IMR-90 (cell line): Measurements from ENCODE around the gene SYPL2. TPM values are rescaled to one million over a fixed set of nuclear protein-coding genes. Genes with fewer than 3 reads are reported as not detected.
"Not testable (repeated sequence)": the region's sequence is repeated elsewhere in the genome, so short reads cannot be mapped to it uniquely, and the experiment has no call there.

Experiments
- ATAC-seq: fragments of 200-7000 bp; cut with Tn5 transposase; 2 replicates; pipeline ENCODE4 v1.9.1; 2020; ENCODE audit warnings: low read depth, mild to moderate bottlenecking, moderate library complexity
- BruUV-seq: library from RNA; stranded (reverse); fragments of 400-500 nt; replicated peaks from 2 replicates; lab custom pipeline; 2021; lab: Mats Ljungman, UMichigan
- CTCF ChIA-PET: fragments of 300-600 bp; formaldehyde crosslinking; extraction: SDS; loops from one replicate; lab custom pipeline; 2021; ENCODE audit warnings: antibody characterized with exemption; lab: Yijun Ruan, JAX
- POLR2A ChIA-PET: fragments of 300-600 bp; sonication (Branson Sonifier 250); formaldehyde crosslinking; loops from one replicate; lab custom pipeline; 2022; ENCODE audit warnings: antibody characterized with exemption; ENCODE audit not compliant: unreplicated experiment; lab: Charles Lee
- DNase-seq: peaks from one replicate; pipeline ENCODE4 v3.0.0; 2013
- H2AFZ ChIP-seq: replicated peaks from 2 replicates; pipeline ENCODE3; 2013; ENCODE audit warnings: low read length, mild to moderate bottlenecking; ENCODE audit not compliant: poor library complexity
- H2AK5ac ChIP-seq: 2 replicates; pipeline ENCODE4 v1.6.1; 2013; ENCODE audit warnings: low read depth, low read length, inconsistent platforms
- H2AK9ac ChIP-seq: replicated peaks from 2 replicates; pipeline ENCODE3; 2013; ENCODE audit warnings: mild to moderate bottlenecking, low read depth, low read length, moderate library complexity; ENCODE audit not compliant: poor library complexity
- H2BK120ac ChIP-seq: 2 replicates; pipeline ENCODE4 v1.6.1; 2013; ENCODE audit warnings: low read depth, low read length, inconsistent platforms
- H2BK15ac ChIP-seq: 3 replicates; pipeline ENCODE4 v1.6.1; 2013; ENCODE audit warnings: low read depth, low read length, inconsistent platforms
- H2BK20ac ChIP-seq: 2 replicates; pipeline ENCODE4 v1.6.1; 2013; ENCODE audit warnings: low read depth, mild to moderate bottlenecking, inconsistent platforms, low read length, moderate library complexity
- H2BK5ac ChIP-seq: 2 replicates; pipeline ENCODE4 v1.6.1; 2013; ENCODE audit warnings: mild to moderate bottlenecking, low read depth, low read length, inconsistent platforms; ENCODE audit not compliant: poor library complexity, severe bottlenecking
- H3K14ac ChIP-seq: replicated peaks from 2 replicates; pipeline ENCODE4 v1.6.1; 2013; ENCODE audit warnings: low read depth, low read length, inconsistent platforms
- H3K18ac ChIP-seq: 2 replicates; pipeline ENCODE4 v1.6.1; 2013; ENCODE audit warnings: low read depth, low read length, control low read depth
- H3K23ac ChIP-seq: 2 replicates; pipeline ENCODE4 v1.6.1; 2013; ENCODE audit warnings: low read depth, low read length, inconsistent platforms
- H3K27ac ChIP-seq: 2 replicates; pipeline ENCODE4 v1.5.1; 2013; ENCODE audit warnings: mild to moderate bottlenecking, control low read depth, low read length; ENCODE audit not compliant: insufficient read depth
- H3K27me3 ChIP-seq: 2 replicates; pipeline ENCODE4 v1.6.1; 2013; ENCODE audit warnings: low read length; ENCODE audit not compliant: control insufficient read depth, insufficient read depth
- H3K36me3 ChIP-seq: 2 replicates; pipeline ENCODE4 v1.6.1; 2013; ENCODE audit warnings: low read length, mixed read lengths; ENCODE audit not compliant: control insufficient read depth, insufficient read depth
- H3K4ac ChIP-seq: 2 replicates; pipeline ENCODE4 v1.6.1; 2013; ENCODE audit warnings: low read depth, low read length, inconsistent platforms
- H3K4me1 ChIP-seq: 2 replicates; pipeline ENCODE4 v1.6.1; 2013; ENCODE audit warnings: low read length, mixed read lengths; ENCODE audit not compliant: control insufficient read depth, insufficient read depth
- H3K4me2 ChIP-seq: 2 replicates; pipeline ENCODE4 v1.6.1; 2013; ENCODE audit warnings: low read depth, mild to moderate bottlenecking, control low read depth, low read length, moderate library complexity
- H3K4me3 ChIP-seq: 2 replicates; pipeline ENCODE4 v1.5.1; 2013; ENCODE audit warnings: low read depth, mild to moderate bottlenecking, control low read depth, low read length, moderate library complexity; ENCODE audit not compliant: insufficient read depth
- H3K56ac ChIP-seq: 2 replicates; pipeline ENCODE4 v1.6.1; 2013; ENCODE audit warnings: low read length, inconsistent platforms; ENCODE audit not compliant: insufficient read depth; ENCODE audit errors: extremely low read depth
- H3K79me1 ChIP-seq, 2 experiments: 2 replicates each; pipeline ENCODE4 v1.6.1; 2013; ENCODE audit warnings: low read length in 2 of 2, inconsistent platforms in 1 of 2, low read depth in 1 of 2
- H3K9ac ChIP-seq: 2 replicates; pipeline ENCODE4 v1.6.1; 2013; ENCODE audit warnings: low read depth, low read length, control low read depth
- H3K9me1 ChIP-seq: 2 replicates; pipeline ENCODE4 v1.6.1; 2013; ENCODE audit warnings: low read length, inconsistent platforms; ENCODE audit not compliant: insufficient read depth
- H3K9me3 ChIP-seq: 2 replicates; pipeline ENCODE4 v1.6.1; 2013; ENCODE audit warnings: low read length; ENCODE audit not compliant: control insufficient read depth, insufficient read depth
- H4K20me1 ChIP-seq: 2 replicates; pipeline ENCODE4 v1.6.1; 2013; ENCODE audit warnings: low read length, inconsistent platforms; ENCODE audit not compliant: insufficient read depth
- H4K5ac ChIP-seq: 2 replicates; pipeline ENCODE4 v1.6.1; 2013; ENCODE audit warnings: mild to moderate bottlenecking, low read depth, low read length, control low read depth
- H4K8ac ChIP-seq, 2 experiments: 2 replicates each; pipeline ENCODE4 v1.6.1; 2013; ENCODE audit warnings: low read depth in 2 of 2, low read length in 2 of 2, control low read depth in 1 of 2, inconsistent platforms in 1 of 2
- H4K91ac ChIP-seq: 2 replicates; pipeline ENCODE4 v1.6.1; 2013; ENCODE audit warnings: low read depth, low read length, inconsistent platforms; ENCODE audit not compliant: insufficient read depth
- WGBS, 2 experiments: methylation state at CpG; one replicate each; pipeline versions ENCODE4 v1.1.5 to v1.1.7; 2013; ENCODE audit warnings: missing lambda C conversion rate in 2 of 2; ENCODE audit not compliant: insufficient read length in 1 of 2; ENCODE audit errors: extremely low coverage in 2 of 2; 5-methylcytosine and 5-hydroxymethylcytosine counted together
- dilution Hi-C: fragments of 300-500 bp; cut with HindIII; formaldehyde crosslinking; loops from one replicate; pipeline ENCODE4 v1.14.3; 2018; ENCODE audit warnings: low sequenced_read_pairs; ENCODE audit not compliant: unreplicated experiment
- in situ Hi-C: fragments of 300-500 bp; cut with MboI; formaldehyde crosslinking; loops from 3 replicates; pipeline ENCODE4 v1.14.3; 2019; ENCODE audit warnings: low sequenced_read_pairs, inconsistent platforms, mixed read lengths
- intact Hi-C: fragments of 100-400 bp; cut with micrococcal nuclease; formaldehyde crosslinking; loops from 2 replicates; pipeline ENCODE4 v1.10.0; 2022
- polyA plus RNA-seq, 3 experiments: library from polyadenylated mRNA; depleted of rRNA; stranded (reverse); fragments of >200 nt; gene quantifications; 2 replicates each; pipeline ENCODE4 v1.2.3, GENCODE V29; 2012; ENCODE audit warnings: low replicate concordance in 1 of 3
- total RNA-seq: library from RNA; depleted of rRNA; stranded (reverse); fragments of >200 nt; gene quantifications from 2 replicates; pipeline ENCODE4 v1.2.3, GENCODE V29; 2012

Gene SYPL2
- total and polyA plus RNA-seq, 2 of the 4 experiments (the other 2 are of a cell fraction): under 0.01 to 0.65 TPM

DNA sequence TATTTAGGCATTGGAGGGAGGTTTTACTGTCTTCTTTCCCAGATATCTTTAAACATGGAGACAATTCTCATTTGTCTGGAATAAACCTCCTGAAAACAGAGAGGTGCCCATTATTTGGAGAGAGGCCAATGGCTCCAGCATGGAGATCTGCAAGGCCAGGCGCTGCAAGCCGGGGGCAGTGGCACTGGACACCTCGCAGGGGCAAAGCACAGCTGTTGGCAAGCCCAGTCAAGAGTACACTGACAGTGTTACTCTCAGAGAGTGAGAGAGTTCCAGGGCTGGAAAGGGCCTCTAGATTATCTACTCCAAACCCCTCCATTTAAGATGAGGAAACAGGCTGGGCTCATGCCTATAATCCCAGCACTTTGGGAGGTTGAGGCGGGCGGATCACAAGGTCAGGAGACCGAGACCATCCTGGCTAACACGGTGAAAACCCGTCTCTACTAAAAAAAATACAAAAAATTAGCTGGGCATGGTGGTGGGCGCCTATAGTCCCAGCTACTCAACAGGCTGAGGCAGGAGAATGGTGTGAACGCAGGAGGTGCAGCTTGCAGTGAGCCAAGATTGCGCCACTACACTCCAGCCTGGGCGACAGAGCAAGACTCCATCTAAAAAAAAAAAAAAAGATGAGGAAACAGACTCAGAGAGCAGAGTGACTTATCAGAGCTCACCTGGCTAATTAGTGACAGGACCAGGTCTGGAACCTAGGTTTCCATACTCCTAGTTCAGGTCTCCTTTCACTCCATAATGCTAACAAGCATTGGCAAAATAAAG lies 7.1 kb downstream of the SYPL2 start:
- H3K4me2 ChIP-seq, H2AFZ ChIP-seq, intact Hi-C loops, H4K20me1 ChIP-seq, H3K56ac ChIP-seq, H3K23ac ChIP-seq, H4K5ac ChIP-seq, BruUV-seq, H3K9me1 ChIP-seq, H3K14ac ChIP-seq, DNase-seq, H2AK9ac ChIP-seq, H3K9me3 ChIP-seq, ATAC-seq, H2AK5ac ChIP-seq, H3K79me1 ChIP-seq, H3K4me1 ChIP-seq, H2BK120ac ChIP-seq, H3K4ac ChIP-seq, H3K9ac ChIP-seq, H2BK5ac ChIP-seq, H4K91ac ChIP-seq, H2BK20ac ChIP-seq, H3K4me3 ChIP-seq, H2BK15ac ChIP-seq, H3K27ac ChIP-seq, H4K8ac ChIP-seq, POLR2A ChIA-PET, dilution Hi-C loops, H3K36me3 ChIP-seq, H3K18ac ChIP-seq, in situ Hi-C loops: not testable (repeated sequence)
- WGBS, 2 experiments: 67% methylated on average over 3 of the region's 12 CpGs; no CpG with 5 or more reads in 1 of the 2 experiments
- H3K27me3 ChIP-seq: peaks cover 53% of the 10 kb centered on the region
- CTCF ChIA-PET: interaction anchor here (0.7 kb wide), 1 partner anchor 280 kb away, joined by 3 read pairs; no protein-coding TSS in a partner anchor
